Measurements from ENCODE around the gene KLK5.
"Not testable (repeated sequence)": the region's sequence is repeated elsewhere in the genome, so short reads cannot be mapped to it uniquely, and the experiment has no call there.

KLK5 gene

GRCh38 chr19:50972795-50973376 is 20.0 kb upstream of the KLK5 start:
- DNase-seq (ENCODE audit: low read depth, low spot score): no peak
- H3K4me3 ChIP-seq (ENCODE audit: low read depth, low read length): no peak overlapping the region
- TF ChIP-seq CTCF (IDR thresholded peaks at IDR 0.05; ENCODE audit: low read depth, low read length): no peak
- in situ Hi-C loops (cut with HindIII; ENCODE audit: low sequenced_read_pairs): no loop called here

GRCh38 chr19:50969810-50970209 is 17.0 kb upstream of the KLK5 start:
- DNase-seq (ENCODE audit: low read depth, low spot score); in situ Hi-C loops (cut with HindIII; ENCODE audit: low sequenced_read_pairs); H3K4me3 ChIP-seq (ENCODE audit: low read depth, low read length): not testable (repeated sequence)

GRCh38 chr19:50969413-50969760 is 16.5 kb upstream of the KLK5 start, which contains the start of gene KLK6:
Gene KLK6 (minus strand): TSS chr19:50969591. CDS start chr19:50968104, 1,487 bp downstream.
- no peak for DNase-seq (ENCODE audit: low read depth, low spot score)
- in situ Hi-C loops (cut with HindIII; ENCODE audit: low sequenced_read_pairs): no loop called here
- no peak for TF ChIP-seq CTCF (IDR thresholded peaks at IDR 0.05; ENCODE audit: low read depth, low read length)
- H3K4me3 ChIP-seq (ENCODE audit: low read depth, low read length): no peak within 1 kb of the TSS

- in situ Hi-C loops (cut with HindIII; ENCODE audit: low sequenced_read_pairs): no loop called here
- no peak for TF ChIP-seq CTCF (IDR thresholded peaks at IDR 0.05; ENCODE audit: low read depth, low read length)
- DNase-seq (ENCODE audit: low read depth, low spot score): no peak
- H3K4me3 ChIP-seq (ENCODE audit: low read depth, low read length): no peak overlapping the region
These were observed 16.0 kb upstream of the KLK5 start for GRCh38 chr19:50968716-50969412.

- in situ Hi-C loops (cut with HindIII; ENCODE audit: low sequenced_read_pairs): no loop called here
These were observed 15.3 kb upstream of the KLK5 start for GRCh38 chr19:50967929-50968715.

GRCh38 chr19:50964266-50964665 is 11.4 kb upstream of the KLK5 start:
- no peak for TF ChIP-seq CTCF (IDR thresholded peaks at IDR 0.05; ENCODE audit: low read depth, low read length)
- no peak overlapping the region for H3K4me3 ChIP-seq (ENCODE audit: low read depth, low read length)
- in situ Hi-C loops (cut with HindIII; ENCODE audit: low sequenced_read_pairs): no loop called here
- no peak for DNase-seq (ENCODE audit: low read depth, low spot score)

More at GRCh38 chr19:50967929-50968715, 15.3 kb upstream of the KLK5 start:
- DNase-seq (ENCODE audit: low read depth, low spot score): no peak
- TF ChIP-seq CTCF (IDR thresholded peaks at IDR 0.05; ENCODE audit: low read depth, low read length): no peak
- H3K4me3 ChIP-seq (ENCODE audit: low read depth, low read length): no peak overlapping the region

GRCh38 chr19:50963381-50963780 is 10.5 kb upstream of the KLK5 start:
- no peak for DNase-seq (ENCODE audit: low read depth, low spot score)
- no peak overlapping the region for H3K4me3 ChIP-seq (ENCODE audit: low read depth, low read length)
- no peak for TF ChIP-seq CTCF (IDR thresholded peaks at IDR 0.05; ENCODE audit: low read depth, low read length)
- in situ Hi-C loops (cut with HindIII; ENCODE audit: low sequenced_read_pairs): no loop called here
